Measurements from ENCODE around the gene MEG3.
"Not testable (repeated sequence)": the region's sequence is repeated elsewhere in the genome, so short reads cannot be mapped to it uniquely, and the experiment has no call there.

MEG3 gene

GRCh38 chr14:100815478-100816285, 10.2 kb upstream of the MEG3 start:
- no peak for DNase-seq (ENCODE audit: low read depth)

GRCh38 chr14:100816286-100816949, 9.5 kb upstream of the MEG3 start:
- DNase-seq (ENCODE audit: low read depth) = no peak

- DNase-seq (ENCODE audit: low read depth) = no peak
These were observed 8.7 kb upstream of the MEG3 start for GRCh38 chr14:100816950-100817901.

- DNase-seq (ENCODE audit: low read depth) = no peak
These were observed 7.7 kb upstream of the MEG3 start for GRCh38 chr14:100818221-100818699.

- DNase-seq (ENCODE audit: low read depth) = not testable (repeated sequence)
These were observed 7.0 kb upstream of the MEG3 start for GRCh38 chr14:100818923-100819322.

- no peak for DNase-seq (ENCODE audit: low read depth)
These were observed 6.5 kb upstream of the MEG3 start for GRCh38 chr14:100819453-100819828.

GRCh38 chr14:100819829-100820475, 6.0 kb upstream of the MEG3 start:
- DNase-seq (ENCODE audit: low read depth) = no peak

GRCh38 chr14:100820957-100821356, 5.0 kb upstream of the MEG3 start:
- no peak for DNase-seq (ENCODE audit: low read depth)

GRCh38 chr14:100822013-100822412, 3.9 kb upstream of the MEG3 start:
- DNase-seq (ENCODE audit: low read depth) = no peak

- DNase-seq (ENCODE audit: low read depth) = no peak
These were observed 3.2 kb upstream of the MEG3 start for GRCh38 chr14:100822532-100823296.

GRCh38 chr14:100823413-100824080, 2.4 kb upstream of the MEG3 start:
- DNase-seq (ENCODE audit: low read depth) = no peak

GRCh38 chr14:100824091-100824551, 1.8 kb upstream of the MEG3 start:
- no peak for DNase-seq (ENCODE audit: low read depth)

- no peak for DNase-seq (ENCODE audit: low read depth)
These were observed 811 bp upstream of the MEG3 start for GRCh38 chr14:100824901-100825712.

- DNase-seq (ENCODE audit: low read depth) = no peak
These were observed 628 bp downstream of the MEG3 start for GRCh38 chr14:100826391-100827100.

- no peak for DNase-seq (ENCODE audit: low read depth)
These were observed 1.4 kb downstream of the MEG3 start for GRCh38 chr14:100827101-100828021.

- peak; percentile 27 for DNase-seq (ENCODE audit: low read depth)
These were observed 2.3 kb downstream of the MEG3 start for GRCh38 chr14:100828031-100828769.

GRCh38 chr14:100830681-100831080, 4.8 kb downstream of the MEG3 start:
- DNase-seq (ENCODE audit: low read depth) = no peak
